GM19193 (cell line): ENCODE data around the gene SSH2.

Experiments
- POLR2A ChIP-seq: IDR thresholded peaks from 4 replicates; pipeline ENCODE4 v1.6.1; 2011; ENCODE audit not compliant: insufficient read depth, insufficient read length; ENCODE audit errors: extremely low read depth

The SSH2 gene

GRCh38 chr17:29582254-29582765, 347.7 kb downstream of the SSH2 start:
- no peak for TF ChIP-seq POLR2A

DNA sequence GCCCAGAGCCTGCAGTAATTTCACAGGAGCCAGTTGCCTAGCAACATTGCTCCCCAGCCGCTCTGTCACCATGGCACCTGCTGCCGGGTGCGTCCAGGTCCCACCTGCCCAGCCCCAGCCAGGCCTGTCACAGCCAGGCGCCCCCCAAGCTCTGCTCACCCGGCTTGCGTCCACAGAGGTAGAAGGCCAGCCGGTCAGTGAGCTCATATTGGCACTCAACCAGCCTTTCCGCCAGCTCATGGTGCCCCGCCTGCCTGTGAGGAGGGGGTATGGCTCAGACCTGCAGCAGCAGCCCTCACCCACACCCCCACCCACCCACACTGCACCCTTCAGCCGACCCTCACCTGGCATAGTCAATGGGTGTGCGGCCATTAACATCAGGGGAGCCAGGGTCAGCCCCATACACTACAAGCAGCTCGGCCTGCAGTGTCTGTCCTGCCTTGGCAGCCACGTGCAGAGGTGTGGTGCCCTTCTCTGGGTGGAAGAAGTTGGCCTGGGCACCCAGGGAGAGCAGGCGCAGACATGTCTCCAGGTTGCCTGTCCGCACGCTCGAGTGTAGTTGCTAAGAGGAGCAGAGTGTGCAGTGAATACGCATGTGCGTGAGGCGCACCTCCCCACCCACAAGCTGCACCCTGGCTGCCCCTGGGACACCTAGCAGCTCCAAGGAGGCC, 348.3 kb downstream of the SSH2 start:
- TF ChIP-seq POLR2A = no peak

- TF ChIP-seq POLR2A = no peak
These were observed 349.9 kb downstream of the SSH2 start for GRCh38 chr17:29579866-29580771.

GRCh38 chr17:29578626-29579485, 351.2 kb downstream of the SSH2 start:
- TF ChIP-seq POLR2A = no peak

GRCh38 chr17:29577385-29578211, 352.4 kb downstream of the SSH2 start:
- TF ChIP-seq POLR2A = no peak

GRCh38 chr17:29577001-29577370, 353.0 kb downstream of the SSH2 start:
- TF ChIP-seq POLR2A = no peak

- no peak for TF ChIP-seq POLR2A
These were observed 353.6 kb downstream of the SSH2 start for GRCh38 chr17:29576214-29577000.
